HG03571 (cell line): ENCODE data around the gene CYB5R3.
"Not testable (repeated sequence)": the region's sequence is repeated elsewhere in the genome, so short reads cannot be mapped to it uniquely, and the experiment has no call there.

Source experiments
- ATAC-seq: cut with Tn5 transposase; IDR thresholded peaks from one replicate; pipeline ENCODE4 v1.9.1; 2021; ENCODE audit not compliant: unreplicated experiment

CYB5R3 gene

GRCh38 chr22:42608136-42608822, 40.9 kb downstream of the CYB5R3 start:
- ATAC-seq, result no peak

GRCh38 chr22:42607641-42608040, 41.6 kb downstream of the CYB5R3 start:
- not testable (repeated sequence) for ATAC-seq

GRCh38 chr22:42604403-42604802, 44.8 kb downstream of the CYB5R3 start:
- no peak for ATAC-seq

- ATAC-seq, result no peak
Observed at GRCh38 chr22:42603427-42603826, 45.8 kb downstream of the CYB5R3 start.

- ATAC-seq, result no peak
Observed at GRCh38 chr22:42602470-42602869, 46.7 kb downstream of the CYB5R3 start.

GRCh38 chr22:42601879-42602465, 47.2 kb downstream of the CYB5R3 start:
- no peak for ATAC-seq

- ATAC-seq, result no peak
Observed at GRCh38 chr22:42596863-42597530, 52.2 kb downstream of the CYB5R3 start.

GRCh38 chr22:42596336-42596735, 52.9 kb downstream of the CYB5R3 start:
- ATAC-seq, result no peak

- no peak for ATAC-seq
Observed at GRCh38 chr22:42595434-42595833, 53.8 kb downstream of the CYB5R3 start.

- no peak for ATAC-seq
Observed at GRCh38 chr22:42591987-42592386, 57.2 kb downstream of the CYB5R3 start.

GRCh38 chr22:42587588-42588175, 61.5 kb downstream of the CYB5R3 start:
- no peak for ATAC-seq

- no peak for ATAC-seq
Observed at GRCh38 chr22:42586381-42586780, 62.8 kb downstream of the CYB5R3 start.

GRCh38 chr22:42585096-42585495, 64.1 kb downstream of the CYB5R3 start:
- ATAC-seq, result no peak

- ATAC-seq, result no peak
Observed at GRCh38 chr22:42584364-42584940, 64.7 kb downstream of the CYB5R3 start.

GRCh38 chr22:42582987-42583386, 66.2 kb downstream of the CYB5R3 start:
- ATAC-seq, result no peak

GRCh38 chr22:42581762-42582716, 67.2 kb downstream of the CYB5R3 start:
- no peak for ATAC-seq

GRCh38 chr22:42581194-42581761, 67.9 kb downstream of the CYB5R3 start:
- ATAC-seq, result not testable (repeated sequence)

- not testable (repeated sequence) for ATAC-seq
Observed at GRCh38 chr22:42580040-42580439, 69.2 kb downstream of the CYB5R3 start.

- ATAC-seq, result no peak
Observed at GRCh38 chr22:42577623-42578240, 71.5 kb downstream of the CYB5R3 start.

- not testable (repeated sequence) for ATAC-seq
Observed at GRCh38 chr22:42577141-42577540, 72.1 kb downstream of the CYB5R3 start.
